Measurements from ENCODE around the gene CMTM4.

Gene CMTM4

DNA sequence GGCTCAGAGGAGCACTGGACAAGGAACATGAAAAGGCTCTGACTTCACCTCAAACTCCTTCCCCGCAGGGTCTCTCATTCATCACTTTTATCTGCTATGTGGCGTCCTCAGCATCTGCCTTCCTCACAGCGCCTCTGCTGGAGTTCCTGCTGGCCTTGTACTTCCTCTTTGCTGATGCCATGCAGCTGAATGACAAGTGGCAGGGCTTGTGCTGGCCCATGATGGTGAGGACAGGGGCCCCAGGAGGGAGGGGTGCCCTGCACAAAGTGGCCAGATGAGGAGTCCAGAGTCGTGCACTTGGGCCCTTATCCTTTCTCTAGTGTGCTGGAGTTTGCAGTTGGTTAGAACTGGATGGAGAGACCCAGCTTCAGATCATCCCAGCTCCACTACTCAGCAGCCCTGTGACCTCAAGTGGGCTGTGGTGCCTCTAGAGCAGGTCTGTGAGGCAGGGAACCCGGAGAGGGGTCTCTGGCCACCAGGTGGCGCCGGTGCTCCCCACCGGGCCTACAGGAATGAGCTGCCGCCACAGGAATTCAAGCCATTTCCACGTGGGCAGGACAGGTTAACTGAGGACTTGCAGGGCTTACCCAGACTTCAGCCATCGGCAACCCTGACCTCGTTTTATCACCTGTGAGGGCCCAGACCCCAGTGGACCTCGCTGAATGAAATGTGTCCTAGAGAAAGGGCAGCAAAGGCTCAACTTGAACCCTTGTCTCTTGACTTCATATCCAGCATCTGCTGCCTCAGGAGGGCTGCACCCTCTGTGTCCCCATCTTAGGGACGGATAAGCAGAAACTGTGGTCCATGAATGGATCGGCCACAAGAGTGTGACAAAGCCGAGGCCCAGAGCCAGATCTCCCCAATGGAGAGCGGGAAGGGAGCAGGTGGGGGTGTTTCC lies 88.1 kb downstream of the CMTM4 start:
- Histone ChIP-seq H3K9me3 (ENCODE audit: control insufficient read depth in 2 of 2, low read length in 2 of 2) (no peaks in the 10 kb centered on the region), H3K4me3 (ENCODE audit: low read length in 2 of 2) (no peak overlapping the region), H3K27me3 (ENCODE audit: control insufficient read depth in 2 of 2, insufficient read depth in 2 of 2, low read length in 2 of 2) (peaks cover 3 to 6% of the 10 kb centered on the region in 2 donors), H3K36me3 (ENCODE audit: control insufficient read depth in 2 of 2, insufficient read depth in 2 of 2, low read length in 2 of 2) (peaks cover 18 to 35% of the 10 kb centered on the region in 2 donors), H3K27ac (ENCODE audit: low read depth in 2 of 2, low read length in 2 of 2) (no peak overlapping the region), H3K9ac (ENCODE audit: low read depth in 1 of 2, low read length in 2 of 2) (no peak overlapping the region), H3K4me1 (ENCODE audit: control insufficient read depth in 2 of 2, insufficient read depth in 2 of 2, low read length in 2 of 2) (peaks cover 6 to 11% of the 10 kb centered on the region in 2 donors)

GRCh38 chr16:66605979-66606751 lies 90.4 kb downstream of the CMTM4 start:
- Histone ChIP-seq H3K27me3 (ENCODE audit: control insufficient read depth in 2 of 2, insufficient read depth in 2 of 2, low read length in 2 of 2) (peaks cover 3 to 6% of the 10 kb centered on the region in 2 donors), H3K9ac (ENCODE audit: low read depth in 1 of 2, low read length in 2 of 2) (peak overlapping the region in 1 of 2 donors; percentile 64), H3K36me3 (ENCODE audit: control insufficient read depth in 2 of 2, insufficient read depth in 2 of 2, low read length in 2 of 2) (peaks cover 10 to 23% of the 10 kb centered on the region in 2 donors), H3K9me3 (ENCODE audit: control insufficient read depth in 2 of 2, low read length in 2 of 2) (no peaks in the 10 kb centered on the region), H3K4me3 (ENCODE audit: low read length in 2 of 2) (peak overlapping the region; percentile 45 to 50), H3K4me1 (ENCODE audit: control insufficient read depth in 2 of 2, insufficient read depth in 2 of 2, low read length in 2 of 2) (peaks cover 6 to 11% of the 10 kb centered on the region in 2 donors), H3K27ac (ENCODE audit: low read depth in 2 of 2, low read length in 2 of 2) (peak overlapping the region; percentile 47 to 67)

DNA sequence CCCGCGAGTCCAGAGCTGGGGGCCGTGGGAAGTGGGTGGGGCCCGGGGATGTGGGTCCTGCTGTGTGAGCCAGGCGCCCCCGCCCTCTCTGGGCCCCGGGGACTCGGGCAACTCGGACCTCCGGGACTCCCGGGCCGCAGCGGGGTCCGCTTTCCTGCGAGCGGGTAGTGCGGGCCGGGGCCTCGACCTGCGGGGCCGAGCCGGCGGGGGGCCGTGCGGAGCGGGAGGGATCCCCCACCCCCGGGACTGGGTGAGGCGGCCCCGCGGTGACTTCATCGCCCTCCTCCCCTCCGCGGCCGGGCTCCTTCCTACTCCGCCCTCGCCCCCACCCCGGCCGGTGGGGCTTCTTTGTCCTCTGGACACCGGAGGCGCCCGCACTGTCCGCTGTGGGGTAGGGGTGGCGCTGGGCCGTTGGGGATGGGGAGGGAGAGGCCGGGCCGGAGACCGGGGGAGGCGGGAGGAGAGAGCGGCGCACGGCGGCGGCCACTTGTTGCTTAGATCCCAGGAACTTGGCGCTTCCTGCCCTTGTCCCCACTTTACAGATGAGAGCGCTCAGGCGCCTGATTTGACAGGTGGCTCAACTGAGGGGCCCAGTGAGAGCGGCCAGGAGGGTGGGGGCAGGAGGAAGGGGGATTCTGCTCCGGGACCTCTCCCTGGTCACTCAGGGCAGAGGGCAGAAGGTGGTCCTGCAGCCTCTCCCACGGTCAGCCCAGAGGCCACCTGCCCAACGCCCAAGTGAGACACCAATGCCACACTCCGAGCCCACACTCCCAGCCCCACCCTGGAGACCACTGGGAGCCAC lies 91.2 kb downstream of the CMTM4 start:
- peaks cover 6 to 11% of the 10 kb centered on the region in 2 donors for H3K4me1 ChIP-seq (ENCODE audit: control insufficient read depth in 2 of 2, insufficient read depth in 2 of 2, low read length in 2 of 2)
- H3K9me3 ChIP-seq (ENCODE audit: control insufficient read depth in 2 of 2, low read length in 2 of 2): no peaks in the 10 kb centered on the region
- H3K9ac ChIP-seq (ENCODE audit: low read depth in 1 of 2, low read length in 2 of 2): peak overlapping the region in 1 of 2 donors; percentile 64
- H3K4me3 ChIP-seq (ENCODE audit: low read length in 2 of 2): peak overlapping the region; percentile 45 to 50
- peak overlapping the region; percentile 47 to 67 for H3K27ac ChIP-seq (ENCODE audit: low read depth in 2 of 2, low read length in 2 of 2)
- peaks cover 3 to 6% of the 10 kb centered on the region in 2 donors for H3K27me3 ChIP-seq (ENCODE audit: control insufficient read depth in 2 of 2, insufficient read depth in 2 of 2, low read length in 2 of 2)
- peaks cover 8 to 18% of the 10 kb centered on the region in 2 donors for H3K36me3 ChIP-seq (ENCODE audit: control insufficient read depth in 2 of 2, insufficient read depth in 2 of 2, low read length in 2 of 2)

DNA sequence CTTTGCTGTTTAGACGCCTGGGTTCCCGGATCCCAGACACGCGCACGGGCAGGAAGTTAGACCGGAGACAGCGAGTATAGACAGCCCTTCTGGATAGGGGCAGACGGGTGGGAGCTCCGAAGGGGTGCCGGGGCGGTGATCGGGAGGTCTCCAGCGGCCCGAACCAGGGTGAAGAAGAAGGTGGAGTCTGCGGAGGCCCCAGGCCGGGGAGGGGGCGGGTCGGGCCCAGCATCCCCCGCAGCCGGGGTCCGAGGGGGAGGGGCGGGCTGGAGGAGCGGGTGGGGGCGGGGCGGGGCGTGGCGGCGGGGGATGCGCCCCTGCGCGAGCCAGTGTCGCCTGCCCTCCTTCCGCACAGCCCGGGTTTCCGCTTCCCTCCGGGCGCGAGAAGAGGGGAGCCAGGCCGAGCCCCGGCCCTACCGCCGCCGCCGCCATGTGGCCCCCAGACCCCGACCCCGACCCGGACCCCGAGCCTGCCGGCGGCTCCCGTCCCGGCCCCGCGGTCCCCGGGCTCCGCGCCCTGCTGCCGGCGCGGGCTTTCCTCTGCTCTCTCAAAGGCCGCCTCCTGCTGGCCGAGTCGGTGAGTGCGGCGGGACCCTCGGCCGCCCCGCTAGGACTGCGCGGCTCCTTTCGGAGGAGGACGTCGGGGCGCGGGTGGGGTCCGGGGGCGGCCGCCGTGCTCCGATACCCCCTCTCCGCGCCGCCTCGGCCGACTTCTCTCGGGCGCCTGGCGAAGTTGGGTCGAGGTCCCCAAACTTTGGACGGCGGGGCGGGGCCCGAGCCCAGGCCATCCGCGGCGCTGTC lies 92.0 kb downstream of the CMTM4 start, which contains the start of gene CMTM3:
Gene CMTM3, plus strand, starts transcription at position 329 of the 801 bp plus-strand sequence. Its CDS starts 102 bp downstream, at position 431.
- Histone ChIP-seq H3K27me3 (ENCODE audit: control insufficient read depth in 2 of 2, insufficient read depth in 2 of 2, low read length in 2 of 2) (peaks cover 3 to 6% of the 10 kb centered on the region in 2 donors), H3K4me3 (ENCODE audit: low read length in 2 of 2) (peak within 1 kb of the TSS; percentile 71 to 75), H3K9me3 (ENCODE audit: control insufficient read depth in 2 of 2, low read length in 2 of 2) (no peaks in the 10 kb centered on the region), H3K9ac (ENCODE audit: low read depth in 1 of 2, low read length in 2 of 2) (peak within 1 kb of the TSS; percentile 64 to 72), H3K27ac (ENCODE audit: low read depth in 2 of 2, low read length in 2 of 2) (peak within 1 kb of the TSS; percentile 47 to 67), H3K36me3 (ENCODE audit: control insufficient read depth in 2 of 2, insufficient read depth in 2 of 2, low read length in 2 of 2) (peaks cover 4 to 10% of the 10 kb centered on the region in 2 donors), H3K4me1 (ENCODE audit: control insufficient read depth in 2 of 2, insufficient read depth in 2 of 2, low read length in 2 of 2) (peaks cover 6 to 11% of the 10 kb centered on the region in 2 donors)

GRCh38 chr16:66603537-66604375 lies 92.8 kb downstream of the CMTM4 start:
- Histone ChIP-seq H3K9ac (ENCODE audit: low read depth in 1 of 2, low read length in 2 of 2) (peak overlapping the region; percentile 43 to 72), H3K4me3 (ENCODE audit: low read length in 2 of 2) (peak overlapping the region; percentile 71 to 75), H3K4me1 (ENCODE audit: control insufficient read depth in 2 of 2, insufficient read depth in 2 of 2, low read length in 2 of 2) (peaks cover 6 to 8% of the 10 kb centered on the region in 2 donors), H3K9me3 (ENCODE audit: control insufficient read depth in 2 of 2, low read length in 2 of 2) (no peaks in the 10 kb centered on the region), H3K36me3 (ENCODE audit: control insufficient read depth in 2 of 2, insufficient read depth in 2 of 2, low read length in 2 of 2) (peaks cover 0 to 4% of the 10 kb centered on the region in 2 donors), H3K27ac (ENCODE audit: low read depth in 2 of 2, low read length in 2 of 2) (peak overlapping the region; percentile 37 to 67), H3K27me3 (ENCODE audit: control insufficient read depth in 2 of 2, insufficient read depth in 2 of 2, low read length in 2 of 2) (peaks cover 3 to 6% of the 10 kb centered on the region in 2 donors)

DNA sequence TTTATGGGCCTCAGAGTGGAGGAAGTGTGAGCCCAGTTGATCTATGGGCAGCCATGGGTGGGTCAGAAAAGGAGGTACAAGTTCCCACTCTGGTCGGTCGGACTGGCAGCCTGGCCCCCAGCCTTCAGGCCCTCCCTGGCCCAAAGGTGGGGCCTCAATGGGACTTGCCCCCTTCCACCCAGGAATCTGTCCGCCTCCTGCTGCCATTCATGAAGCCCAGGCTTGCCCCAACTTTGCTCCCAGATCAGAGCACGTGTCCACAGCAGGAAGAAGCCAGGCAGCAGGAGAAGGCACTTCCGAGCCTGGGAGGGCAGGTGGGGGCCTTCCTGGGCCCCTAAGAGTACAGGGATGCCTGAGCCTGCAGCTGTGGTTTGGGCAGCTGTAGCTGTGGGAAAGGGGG lies 95.1 kb downstream of the CMTM4 start:
- Histone ChIP-seq H3K9me3 (ENCODE audit: control insufficient read depth in 2 of 2, low read length in 2 of 2) (no peaks in the 10 kb centered on the region), H3K27ac (ENCODE audit: low read depth in 2 of 2, low read length in 2 of 2) (no peak overlapping the region), H3K27me3 (ENCODE audit: control insufficient read depth in 2 of 2, insufficient read depth in 2 of 2, low read length in 2 of 2) (peaks cover 3 to 6% of the 10 kb centered on the region in 2 donors)

GRCh38 chr16:66600477-66600876 lies 96.1 kb downstream of the CMTM4 start:
- H3K27me3 ChIP-seq (ENCODE audit: control insufficient read depth in 2 of 2, insufficient read depth in 2 of 2, low read length in 2 of 2): peaks cover 3% of the 10 kb centered on the region in 2 donors
- H3K4me3 ChIP-seq (ENCODE audit: low read length in 2 of 2): no peak overlapping the region
- H3K9ac ChIP-seq (ENCODE audit: low read depth in 1 of 2, low read length in 2 of 2): no peak overlapping the region
- H3K36me3 ChIP-seq (ENCODE audit: control insufficient read depth in 2 of 2, insufficient read depth in 2 of 2, low read length in 2 of 2): no peaks in the 10 kb centered on the region
- peaks cover 3 to 6% of the 10 kb centered on the region in 2 donors for H3K4me1 ChIP-seq (ENCODE audit: control insufficient read depth in 2 of 2, insufficient read depth in 2 of 2, low read length in 2 of 2)
- H3K9me3 ChIP-seq (ENCODE audit: control insufficient read depth in 2 of 2, low read length in 2 of 2): no peaks in the 10 kb centered on the region
- no peak overlapping the region for H3K27ac ChIP-seq (ENCODE audit: low read depth in 2 of 2, low read length in 2 of 2)

More for the DNA sequence above, 95.1 kb downstream of the CMTM4 start:
- Histone ChIP-seq H3K4me1 (ENCODE audit: control insufficient read depth in 2 of 2, insufficient read depth in 2 of 2, low read length in 2 of 2) (peaks cover 6 to 7% of the 10 kb centered on the region in 2 donors), H3K36me3 (ENCODE audit: control insufficient read depth in 2 of 2, insufficient read depth in 2 of 2, low read length in 2 of 2) (no peaks in the 10 kb centered on the region), H3K4me3 (ENCODE audit: low read length in 2 of 2) (no peak overlapping the region), H3K9ac (ENCODE audit: low read depth in 1 of 2, low read length in 2 of 2) (no peak overlapping the region)

DNA sequence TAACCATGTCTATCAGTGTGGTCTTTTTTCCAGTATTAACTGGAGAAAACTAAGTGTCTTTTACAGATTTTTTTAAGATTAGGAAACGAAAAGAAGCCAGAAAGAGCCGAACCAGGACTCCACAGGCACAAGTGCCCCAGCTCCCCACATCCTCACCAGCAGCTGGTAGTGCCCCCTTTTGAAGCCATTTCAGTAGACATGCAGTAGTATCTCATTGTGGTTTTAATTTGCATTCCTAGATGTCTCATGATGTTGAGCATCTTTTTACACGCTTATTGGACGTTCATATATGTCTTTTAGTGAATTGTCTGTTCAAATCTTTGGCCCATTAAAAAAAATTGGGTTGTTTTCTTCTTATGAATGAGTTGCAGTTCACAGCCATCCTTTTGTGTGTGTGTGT lies 96.8 kb downstream of the CMTM4 start:
- no peak overlapping the region for H3K4me3 ChIP-seq (ENCODE audit: low read length in 2 of 2)
- no peaks in the 10 kb centered on the region for H3K9me3 ChIP-seq (ENCODE audit: control insufficient read depth in 2 of 2, low read length in 2 of 2)
- H3K27me3 ChIP-seq (ENCODE audit: control insufficient read depth in 2 of 2, insufficient read depth in 2 of 2, low read length in 2 of 2): peaks cover 3% of the 10 kb centered on the region in 2 donors
- H3K36me3 ChIP-seq (ENCODE audit: control insufficient read depth in 2 of 2, insufficient read depth in 2 of 2, low read length in 2 of 2): no peaks in the 10 kb centered on the region
- no peak overlapping the region for H3K9ac ChIP-seq (ENCODE audit: low read depth in 1 of 2, low read length in 2 of 2)
- H3K27ac ChIP-seq (ENCODE audit: low read depth in 2 of 2, low read length in 2 of 2): no peak overlapping the region
- H3K4me1 ChIP-seq (ENCODE audit: control insufficient read depth in 2 of 2, insufficient read depth in 2 of 2, low read length in 2 of 2): peaks cover 3 to 6% of the 10 kb centered on the region in 2 donors

All from mucosa of rectum (tissue), 2 donors.